Activated CD8-positive, alpha-beta T cell treated with anti-CD3 and anti-CD28 coated beads, Interleukin-2, amount 10 ng/mL, durations not matched to agents 7 days and 5 days (primary cell): ENCODE results near the gene KCNK7. TPM values are rescaled to one million over a fixed set of nuclear protein-coding genes. Genes with fewer than 3 reads are reported as not detected.
A peak's percentile ranks its signal among the peaks of the same experiment; 100 is the strongest.

Source experiments
- ATAC-seq: fragments of 150-1000 bp; cut with Tn5 transposase; one replicate; pipeline ENCODE4 v1.10.0; 2021; ENCODE audit warnings: moderate library complexity
- CTCF ChIA-PET: fragments of 350-600 bp; sonication (Branson Sonifier 250); formaldehyde crosslinking; loops from one replicate; lab custom pipeline; 2021; ENCODE audit warnings: antibody characterized with exemption; lab: Charles Lee
- POLR2A ChIA-PET: fragments of 350-600 bp; sonication (Branson Sonifier 250); formaldehyde crosslinking; loops from one replicate; lab custom pipeline; 2021; ENCODE audit warnings: antibody characterized with exemption; lab: Charles Lee
- DNase-seq: peaks from one replicate; pipeline ENCODE4 v3.0.0-alpha.2; 2020
- H3K27ac Mint-ChIP-seq: one replicate; pipeline ENCODE4 v1.8.0; 2021; ENCODE audit warnings: mild to moderate bottlenecking, mixed read lengths
- H3K27me3 Mint-ChIP-seq: one replicate; pipeline ENCODE4 v1.8.0; 2021; ENCODE audit warnings: low read depth, mixed read lengths
- H3K36me3 Mint-ChIP-seq: one replicate; pipeline ENCODE4 v1.8.0; 2021; ENCODE audit warnings: low read depth, mixed read lengths
- H3K4me1 Mint-ChIP-seq: one replicate; pipeline ENCODE4 v1.8.0; 2021; ENCODE audit warnings: low read depth, mixed read lengths
- H3K4me3 Mint-ChIP-seq: one replicate; pipeline ENCODE4 v1.8.0; 2021; ENCODE audit warnings: mild to moderate bottlenecking, mixed read lengths
- H3K9me3 Mint-ChIP-seq: one replicate; pipeline ENCODE4 v1.8.0; 2022; ENCODE audit warnings: mixed read lengths; ENCODE audit not compliant: insufficient read depth
- total RNA-seq, 2 experiments: library from RNA; stranded (reverse); gene quantifications; one replicate each; pipeline ENCODE4 v1.2.3, GENCODE V29; 2021

Gene KCNK7
- total RNA-seq, 2 experiments from 2014 or later = 0.95 to 0.99 TPM

- ATAC-seq (no peak), DNase-seq (no peak)
- Mint-ChIP-seq H3K4me3 (peak overlapping the region; percentile 61), H3K4me1 (peaks cover 49% of the 10 kb centered on the region), H3K27ac (peak overlapping the region; percentile 37), H3K27me3 (no peaks in the 10 kb centered on the region), H3K9me3 (no peaks in the 10 kb centered on the region), H3K36me3 (peaks cover 52% of the 10 kb centered on the region)
- POLR2A ChIA-PET = interaction anchor here (1.8 kb wide), 2 partner anchors 9 to 33 kb away, joined by 5 to 9 read pairs; no protein-coding TSS in a partner anchor
- CTCF ChIA-PET = interaction anchor here (1.2 to 5.2 kb wide), 4 partner anchors 10 to 162 kb away, joined by 3 to 88 read pairs (median 37); partner anchors contain the start of gene KCNK7
Measured at GRCh38 chr11:65577756-65578109, 17.9 kb downstream of the KCNK7 start.

- DNase-seq (peak; percentile 38), ATAC-seq (no peak)
- Mint-ChIP-seq H3K9me3 (no peaks in the 10 kb centered on the region), H3K4me1 (peaks cover 51% of the 10 kb centered on the region), H3K36me3 (peaks cover 47% of the 10 kb centered on the region), H3K27ac (peak overlapping the region; percentile 80), H3K27me3 (no peaks in the 10 kb centered on the region), H3K4me3 (peak overlapping the region; percentile 86)
- ChIA-PET CTCF (interaction anchor here (0.9 to 5.2 kb wide), 5 partner anchors 11 to 161 kb away, joined by 3 to 88 read pairs (median 33); partner anchors contain the start of gene KCNK7), POLR2A (interaction anchor here (0.5 to 2.1 kb wide), 10 partner anchors 9 to 193 kb away, joined by 3 to 9 read pairs (median 4); no protein-coding TSS in a partner anchor)
Measured at GRCh38 chr11:65576867-65577755, 18.5 kb downstream of the KCNK7 start.

- Mint-ChIP-seq H3K4me1 (peaks cover 56% of the 10 kb centered on the region), H3K4me3 (peak overlapping the region; percentile 86), H3K36me3 (peaks cover 43% of the 10 kb centered on the region), H3K9me3 (no peaks in the 10 kb centered on the region), H3K27ac (peak overlapping the region; percentile 80), H3K27me3 (no peaks in the 10 kb centered on the region)
- peak; percentile 36 for DNase-seq
- CTCF ChIA-PET = interaction anchor here (0.8 to 5.2 kb wide), 8 partner anchors 11 to 39 kb away, joined by 3 to 88 read pairs (median 5); partner anchors contain the start of genes KCNK7 and PCNX3
- POLR2A ChIA-PET = interaction anchor here (0.5 to 2.1 kb wide), 8 partner anchors 10 to 243 kb away, joined by 3 to 9 read pairs (median 4); partner anchors contain the start of gene DPF2
- ATAC-seq = no peak
Measured at GRCh38 chr11:65576232-65576866, 19.3 kb downstream of the KCNK7 start.

GRCh38 chr11:65575568-65576231, 19.9 kb downstream of the KCNK7 start, which contains the start of gene EHBP1L1:
TSS of gene EHBP1L1 (plus strand) at chr11:65576053. CDS start at chr11:65576303, 250 bp downstream.
- Mint-ChIP-seq H3K4me3 (peak within 1 kb of the TSS; percentile 91), H3K9me3 (no peaks in the 10 kb centered on the region), H3K4me1 (peaks cover 62% of the 10 kb centered on the region), H3K27ac (peak within 1 kb of the TSS; percentile 89), H3K27me3 (no peaks in the 10 kb centered on the region), H3K36me3 (peaks cover 43% of the 10 kb centered on the region)
- peak; percentile 79 for DNase-seq
- POLR2A ChIA-PET = interaction anchor here (0.7 to 2.1 kb wide), 11 partner anchors 10 to 458 kb away, joined by 3 to 9 read pairs (median 4); partner anchors contain the start of genes DPF2 and ZNHIT2
- CTCF ChIA-PET = interaction anchor here (0.8 to 5.2 kb wide), 8 partner anchors 12 to 313 kb away, joined by 3 to 88 read pairs (median 6); partner anchors contain the start of genes KCNK7 and PCNX3
- ATAC-seq = peak; percentile 31

- ChIA-PET CTCF (interaction anchor here (0.8 to 5.2 kb wide), 8 partner anchors 13 to 314 kb away, joined by 3 to 88 read pairs (median 6); partner anchors contain the start of genes KCNK7 and PCNX3), POLR2A (interaction anchor here (0.7 to 2.1 kb wide), 9 partner anchors 11 to 457 kb away, joined by 3 to 9 read pairs (median 4); partner anchors contain the start of gene ZNHIT2)
- Mint-ChIP-seq H3K27me3 (no peaks in the 10 kb centered on the region), H3K9me3 (no peaks in the 10 kb centered on the region), H3K4me3 (peak overlapping the region; percentile 91), H3K4me1 (peaks cover 66% of the 10 kb centered on the region), H3K27ac (peak overlapping the region; percentile 89), H3K36me3 (peaks cover 42% of the 10 kb centered on the region)
- ATAC-seq (peak; percentile 5), DNase-seq (no peak)
Measured at GRCh38 chr11:65574811-65575567, 20.6 kb downstream of the KCNK7 start.

- H3K4me1 Mint-ChIP-seq = peaks cover 65% of the 10 kb centered on the region
- H3K36me3 Mint-ChIP-seq = peaks cover 34% of the 10 kb centered on the region
- ChIA-PET CTCF (interaction anchor here (0.8 to 4.7 kb wide), 8 partner anchors 13 to 41 kb away, joined by 3 to 95 read pairs (median 30); partner anchors contain the start of genes KCNK7 and PCNX3), POLR2A (interaction anchor here (0.7 to 6.0 kb wide), 8 partner anchors 12 to 137 kb away, joined by 3 to 38 read pairs (median 4); partner anchors contain the start of gene MALAT1)
- DNase-seq (peak; percentile 92), ATAC-seq (peak; percentile 26)
- H3K4me3 Mint-ChIP-seq = peak overlapping the region; percentile 91
- no peaks in the 10 kb centered on the region for H3K27me3 Mint-ChIP-seq
- no peaks in the 10 kb centered on the region for H3K9me3 Mint-ChIP-seq
- peak overlapping the region; percentile 89 for H3K27ac Mint-ChIP-seq
Measured at GRCh38 chr11:65574109-65574810, 21.3 kb downstream of the KCNK7 start.

GRCh38 chr11:65573391-65574079, 22.1 kb downstream of the KCNK7 start:
- H3K4me3 Mint-ChIP-seq = peak overlapping the region; percentile 83
- H3K9me3 Mint-ChIP-seq = no peaks in the 10 kb centered on the region
- H3K27me3 Mint-ChIP-seq = no peaks in the 10 kb centered on the region
- H3K27ac Mint-ChIP-seq = peak overlapping the region; percentile 86
- DNase-seq (peak; percentile 43), ATAC-seq (no peak)
- POLR2A ChIA-PET = interaction anchor here (0.7 to 6.0 kb wide), 11 partner anchors 12 to 138 kb away, joined by 3 to 38 read pairs (median 3); partner anchors contain the start of genes MALAT1, MAP3K11 and PCNX3
- H3K4me1 Mint-ChIP-seq = peaks cover 66% of the 10 kb centered on the region
- CTCF ChIA-PET = interaction anchor here (0.8 to 4.7 kb wide), 15 partner anchors 10 to 65 kb away, joined by 3 to 95 read pairs (median 9); partner anchors contain the start of genes KCNK7, PCNX3 and SCYL1
- peaks cover 31% of the 10 kb centered on the region for H3K36me3 Mint-ChIP-seq

- ATAC-seq = peak; percentile 13
- peak within 1 kb of the TSS; percentile 99 for H3K27ac Mint-ChIP-seq
- DNase-seq = peak; percentile 95
- CTCF ChIA-PET = interaction anchor here (1.0 to 4.7 kb wide), 16 partner anchors 9 to 156 kb away, joined by 3 to 95 read pairs (median 8); partner anchors contain the start of genes PCNX3 and SCYL1
- POLR2A ChIA-PET = interaction anchor here (0.6 to 6.0 kb wide), 19 partner anchors 13 to 326 kb away, joined by 3 to 38 read pairs (median 4); partner anchors contain the start of genes MALAT1, MAP3K11, NEAT1 and PCNX3
- no peaks in the 10 kb centered on the region for H3K9me3 Mint-ChIP-seq
- H3K4me1 Mint-ChIP-seq = peaks cover 61% of the 10 kb centered on the region
- no peaks in the 10 kb centered on the region for H3K27me3 Mint-ChIP-seq
- H3K36me3 Mint-ChIP-seq = peaks cover 31% of the 10 kb centered on the region
- peak within 1 kb of the TSS; percentile 100 for H3K4me3 Mint-ChIP-seq
Measured at GRCh38 chr11:65572356-65573051, 23.1 kb downstream of the KCNK7 start, which contains the start of gene FAM89B. TSS of gene FAM89B (plus strand) at chr11:65572538. CDS start at chr11:65572670, 132 bp downstream.
